Epithelial cell of umbilical artery (primary cell): ENCODE data around the gene MARCHF2. TPM values are rescaled to one million over a fixed set of nuclear protein-coding genes. Genes with fewer than 3 reads are reported as not detected.

ENCODE experiments used
- total RNA-seq: library from RNA; depleted of rRNA; stranded (reverse); fragments of >200 nt; gene quantifications from 2 replicates; pipeline ENCODE4 v1.2.3, GENCODE V29; 2014

Gene MARCHF2, protein sequence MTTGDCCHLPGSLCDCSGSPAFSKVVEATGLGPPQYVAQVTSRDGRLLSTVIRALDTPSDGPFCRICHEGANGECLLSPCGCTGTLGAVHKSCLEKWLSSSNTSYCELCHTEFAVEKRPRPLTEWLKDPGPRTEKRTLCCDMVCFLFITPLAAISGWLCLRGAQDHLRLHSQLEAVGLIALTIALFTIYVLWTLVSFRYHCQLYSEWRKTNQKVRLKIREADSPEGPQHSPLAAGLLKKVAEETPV
- total RNA-seq: 104 and 265 TPM in 2 replicates

DNA sequence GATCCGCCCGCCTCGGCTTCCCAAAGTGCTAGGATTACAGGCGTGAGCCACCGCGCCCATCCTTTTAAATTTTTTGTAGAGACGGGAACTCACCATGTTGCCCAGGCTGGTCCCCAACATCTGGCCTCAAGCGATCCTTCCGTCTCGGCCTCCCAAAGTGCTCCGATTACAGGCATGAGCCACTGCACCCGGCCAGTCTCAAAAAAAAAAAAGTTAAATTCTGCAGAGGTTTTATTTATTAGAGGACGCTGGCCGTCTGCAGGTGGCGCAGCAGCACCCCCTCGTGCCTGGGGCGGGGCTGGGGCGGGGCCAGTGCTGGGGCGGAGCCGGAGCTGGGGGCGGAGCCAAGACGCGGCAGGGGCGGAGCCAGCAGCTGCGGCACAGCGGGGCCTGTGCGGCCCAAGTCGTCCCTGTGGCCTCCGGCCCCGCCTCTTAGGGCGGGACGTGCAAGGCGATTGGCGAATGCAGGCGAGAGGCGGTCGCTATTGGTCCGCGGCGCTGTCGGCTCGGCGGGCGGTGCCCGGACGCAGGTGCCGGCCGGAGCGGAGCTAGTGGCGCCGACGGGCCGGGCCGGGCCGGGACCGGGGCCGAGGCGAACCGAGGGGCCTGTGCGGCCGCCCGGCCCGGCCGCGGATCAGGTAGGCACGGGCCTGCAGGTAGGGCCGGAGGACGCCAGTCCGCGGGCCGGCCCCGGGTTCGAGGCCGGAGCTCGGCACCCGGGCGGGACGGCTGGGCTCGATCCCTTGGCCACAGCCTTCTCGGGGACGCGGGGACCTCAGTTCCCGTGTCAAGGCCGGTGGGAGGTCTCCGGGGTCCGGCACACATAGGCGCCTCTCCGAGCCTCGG lies at the start of gene MARCHF2:
MARCHF2 (plus strand) TSS at position 523 of the 846 bp plus-strand sequence. CDS start 8,536 bp downstream, outside the sequence.

DNA sequence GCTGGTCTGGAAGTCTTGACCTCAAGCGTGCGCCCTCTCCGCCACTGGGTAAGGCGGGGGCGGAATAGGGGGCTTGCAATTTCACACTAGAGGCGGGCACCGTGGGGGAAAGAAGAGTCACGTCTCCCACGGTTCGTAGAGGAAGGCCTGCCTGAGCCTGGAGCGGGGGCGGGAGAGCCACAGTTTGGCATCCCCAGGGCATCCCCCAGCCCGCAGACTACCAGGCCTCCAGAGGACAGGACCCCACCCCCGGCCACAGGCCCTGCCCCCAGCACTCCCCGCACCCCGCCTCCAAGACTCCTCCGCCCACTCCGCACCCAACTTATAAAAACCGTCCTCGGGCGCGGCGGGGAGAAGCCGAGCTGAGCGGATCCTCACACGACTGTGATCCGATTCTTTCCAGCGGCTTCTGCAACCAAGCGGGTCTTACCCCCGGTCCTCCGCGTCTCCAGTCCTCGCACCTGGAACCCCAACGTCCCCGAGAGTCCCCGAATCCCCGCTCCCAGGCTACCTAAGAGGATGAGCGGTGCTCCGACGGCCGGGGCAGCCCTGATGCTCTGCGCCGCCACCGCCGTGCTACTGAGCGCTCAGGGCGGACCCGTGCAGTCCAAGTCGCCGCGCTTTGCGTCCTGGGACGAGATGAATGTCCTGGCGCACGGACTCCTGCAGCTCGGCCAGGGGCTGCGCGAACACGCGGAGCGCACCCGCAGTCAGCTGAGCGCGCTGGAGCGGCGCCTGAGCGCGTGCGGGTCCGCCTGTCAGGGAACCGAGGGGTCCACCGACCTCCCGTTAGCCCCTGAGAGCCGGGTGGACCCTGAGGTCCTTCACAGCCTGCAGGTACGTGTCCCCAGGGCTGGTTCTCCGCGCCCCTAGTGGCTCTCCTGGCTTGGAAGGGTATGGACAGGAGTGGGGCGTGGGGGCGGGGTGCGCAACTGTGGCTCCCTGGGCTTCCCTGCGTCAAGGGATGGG lies 49.0 kb upstream of the MARCHF2 start, which contains the start of gene ANGPTL4:
ANGPTL4 (plus strand) TSS at position 353 of the 969 bp plus-strand sequence; CDS start at position 520, 167 bp downstream.

DNA sequence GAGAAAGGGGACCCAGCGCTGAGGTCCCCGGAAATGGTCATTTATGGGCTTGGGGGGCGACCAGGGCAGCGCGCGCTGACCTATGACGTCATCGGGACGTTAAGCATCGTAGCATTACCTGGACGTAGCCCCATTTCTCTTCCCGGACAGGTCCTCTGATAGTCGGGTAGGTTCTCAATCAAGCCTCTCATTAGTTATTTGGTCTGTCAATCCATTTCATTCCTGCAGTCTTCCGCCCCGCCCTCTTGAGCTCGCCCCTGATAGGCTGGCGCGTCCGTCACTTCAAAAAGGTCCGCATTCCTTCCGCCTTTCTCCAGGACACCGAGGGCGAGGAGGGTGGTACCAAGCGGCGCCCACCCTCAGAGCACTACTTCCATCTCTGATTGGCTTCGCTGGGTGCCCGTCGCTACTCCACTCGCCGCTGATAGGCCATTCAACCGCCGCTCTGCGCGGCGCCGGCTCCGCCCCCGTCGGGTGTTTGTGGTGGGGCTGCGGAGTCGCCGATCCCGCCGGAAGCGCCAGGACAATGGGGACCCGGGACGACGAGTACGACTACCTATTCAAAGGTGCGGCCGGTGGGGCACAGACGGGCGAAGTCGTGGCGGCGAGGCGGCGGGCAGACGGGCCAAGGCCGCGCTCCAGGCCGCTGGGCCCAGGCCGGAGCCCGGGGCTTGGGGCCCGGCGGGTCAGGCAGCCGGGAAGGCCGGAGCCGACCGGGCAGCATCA lies 23.1 kb upstream of the MARCHF2 start, which contains the start of gene RAB11B:
RAB11B (plus strand) TSS at position 470 of the 726 bp plus-strand sequence; CDS start at position 527, 57 bp downstream.

DNA sequence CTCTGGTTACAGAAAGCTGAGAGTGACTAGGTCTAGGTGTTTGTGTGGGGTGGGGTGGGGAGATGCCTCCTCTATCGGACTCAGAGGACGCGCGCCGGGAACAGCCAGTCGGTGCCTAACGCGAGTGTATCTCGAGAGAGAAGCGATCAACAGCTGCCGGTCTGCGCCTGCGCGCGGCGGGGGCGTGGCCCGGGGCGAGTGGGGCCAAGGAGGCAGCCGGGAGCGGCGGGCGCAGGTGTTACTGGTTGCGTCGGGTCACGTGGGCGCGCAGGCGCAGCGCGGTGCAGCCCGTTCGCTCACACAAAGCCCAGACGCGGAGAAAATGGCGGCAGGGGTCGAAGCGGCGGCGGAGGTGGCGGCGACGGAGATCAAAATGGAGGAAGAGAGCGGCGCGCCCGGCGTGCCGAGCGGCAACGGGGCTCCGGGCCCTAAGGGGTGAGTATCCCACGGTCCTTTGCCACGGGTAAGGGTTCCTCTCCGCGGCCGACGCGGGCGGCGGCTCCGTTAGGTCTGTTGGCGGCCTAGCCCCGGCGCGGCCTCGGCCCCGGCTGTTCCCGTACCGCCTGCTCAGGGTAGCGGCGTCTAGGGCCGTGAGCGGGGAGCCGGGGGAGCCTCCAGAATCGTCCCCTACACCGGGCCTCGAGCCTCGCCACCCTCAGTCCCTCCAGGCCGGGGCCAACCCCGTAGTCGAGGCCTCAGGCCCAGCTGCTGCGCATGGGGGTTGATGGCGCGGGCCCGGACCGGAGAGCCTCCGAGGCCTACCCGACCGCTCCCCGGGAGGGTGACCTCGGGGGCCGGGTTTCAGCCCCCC lies 31.8 kb downstream of the MARCHF2 start, which contains the start of gene HNRNPM:
HNRNPM (plus strand) TSS at position 299 of the 811 bp plus-strand sequence; CDS start at position 323, 24 bp downstream.

Other genes starting within 250 kb of the MARCHF2 start
- 1.5 and 1.9 TPM in 2 replicates for gene CERS4, start 203.9 kb upstream of the MARCHF2 start, total RNA-seq
- gene CD320, start 104.9 kb upstream of the MARCHF2 start, total RNA-seq: 37.4 and 54.9 TPM in 2 replicates
- gene NDUFA7, start 91.9 kb upstream of the MARCHF2 start, total RNA-seq: 9.0 and 26.3 TPM in 2 replicates
- gene RPS28, start 91.8 kb upstream of the MARCHF2 start, total RNA-seq: 51.8 and 304 TPM in 2 replicates
- 9.4 and 14.6 TPM in 2 replicates for gene KANK3, start 70.0 kb upstream of the MARCHF2 start, total RNA-seq
- 9.9 and 13.3 TPM in 2 replicates for gene ANGPTL4, start 49.1 kb upstream of the MARCHF2 start, total RNA-seq
- gene RAB11B, start 22.9 kb upstream of the MARCHF2 start, total RNA-seq: 19.5 and 29.9 TPM in 2 replicates
- 78.3 and 91.6 TPM in 2 replicates for gene HNRNPM, start 31.7 kb downstream of the MARCHF2 start, total RNA-seq
- gene PRAM1, start 89.3 kb downstream of the MARCHF2 start, total RNA-seq: not detected in 2 replicates
- 2.6 and 3.3 TPM in 2 replicates for gene ZNF414, start 100.9 kb downstream of the MARCHF2 start, total RNA-seq
- gene MYO1F, start 164.1 kb downstream of the MARCHF2 start, total RNA-seq: 0.15 TPM in 1 of 2 replicates, not detected in the other
- gene ADAMTS10, start 197.4 kb downstream of the MARCHF2 start, total RNA-seq: 1.4 and 1.6 TPM in 2 replicates
- not detected in 2 replicates for gene NFILZ, start 217.3 kb downstream of the MARCHF2 start, total RNA-seq